HEK293T (cell line): ENCODE results near the gene MGAT5B.

Experiments used
- ARNT ChIP-seq: fragments of 450-650 bp; IDR thresholded peaks from 2 replicates; pipeline ENCODE4 v1.6.1; 2017; ENCODE audit warnings: mild to moderate bottlenecking
- BHLHE40 ChIP-seq: fragments of 450-650 bp; IDR thresholded peaks from 2 replicates; pipeline ENCODE4 v1.6.1; 2016; ENCODE audit warnings: mild to moderate bottlenecking, moderate library complexity, borderline replicate concordance
- ELF4 ChIP-seq: fragments of 450-650 bp; IDR thresholded peaks from 2 replicates; pipeline ENCODE4 v1.6.1; 2017; ENCODE audit warnings: antibody characterized with exemption
- FOXA1 ChIP-seq: fragments of 450-650 bp; IDR thresholded peaks from 2 replicates; pipeline ENCODE4 v1.6.1; 2016; ENCODE audit warnings: mild to moderate bottlenecking
- FOXK2 ChIP-seq: fragments of 450-650 bp; IDR thresholded peaks from 2 replicates; pipeline ENCODE4 v1.6.1; 2016; ENCODE audit warnings: mild to moderate bottlenecking
- FOXM1 ChIP-seq: fragments of 450-650 bp; IDR thresholded peaks from 2 replicates; pipeline ENCODE4 v1.6.1; 2017; ENCODE audit warnings: mild to moderate bottlenecking, borderline replicate concordance
- HDGF ChIP-seq: fragments of 450-650 bp; IDR thresholded peaks from 2 replicates; pipeline ENCODE4 v1.6.1; 2017; ENCODE audit warnings: antibody characterized with exemption, borderline replicate concordance
- L3MBTL2 ChIP-seq: fragments of 450-650 bp; conservative IDR thresholded peaks from 2 replicates; pipeline ENCODE4 v1.6.1; 2016; ENCODE audit warnings: mild to moderate bottlenecking
- LEF1 ChIP-seq: fragments of 450-650 bp; IDR thresholded peaks from 2 replicates; pipeline ENCODE4 v1.6.1; 2017; ENCODE audit warnings: mild to moderate bottlenecking, borderline replicate concordance
- NFRKB ChIP-seq: fragments of 450-650 bp; IDR thresholded peaks from 2 replicates; pipeline ENCODE4 v1.6.1; 2016; ENCODE audit warnings: mild to moderate bottlenecking, moderate library complexity
- SP1 ChIP-seq: fragments of 450-650 bp; IDR thresholded peaks from 2 replicates; pipeline ENCODE4 v1.6.1; 2017
- SUZ12 ChIP-seq: fragments of 450-650 bp; IDR thresholded peaks from 2 replicates; pipeline ENCODE4 v1.6.1; 2016; ENCODE audit warnings: mild to moderate bottlenecking
- TARDBP ChIP-seq: fragments of 450-650 bp; IDR thresholded peaks from 2 replicates; pipeline ENCODE4 v1.6.1; 2016
- TF ChIP-seq, protein P1 (sequence below): fragments of 450-650 bp; IDR thresholded peaks from 2 replicates; pipeline ENCODE4 v1.6.1; 2016

GRCh38 chr17:76935331-76935730, 67.1 kb downstream of the MGAT5B start:
- TF ChIP-seq HDGF (no peak), SUZ12 (no peak), FOXM1 (no peak), SP1 (no peak), FOXK2 (no peak), BHLHE40 (no peak), FOXA1 (no peak), L3MBTL2 (no peak), ELF4 (no peak), LEF1 (no peak), ARNT (no peak), NFRKB (no peak), TARDBP (no peak)
- TF ChIP-seq, protein P1, sequence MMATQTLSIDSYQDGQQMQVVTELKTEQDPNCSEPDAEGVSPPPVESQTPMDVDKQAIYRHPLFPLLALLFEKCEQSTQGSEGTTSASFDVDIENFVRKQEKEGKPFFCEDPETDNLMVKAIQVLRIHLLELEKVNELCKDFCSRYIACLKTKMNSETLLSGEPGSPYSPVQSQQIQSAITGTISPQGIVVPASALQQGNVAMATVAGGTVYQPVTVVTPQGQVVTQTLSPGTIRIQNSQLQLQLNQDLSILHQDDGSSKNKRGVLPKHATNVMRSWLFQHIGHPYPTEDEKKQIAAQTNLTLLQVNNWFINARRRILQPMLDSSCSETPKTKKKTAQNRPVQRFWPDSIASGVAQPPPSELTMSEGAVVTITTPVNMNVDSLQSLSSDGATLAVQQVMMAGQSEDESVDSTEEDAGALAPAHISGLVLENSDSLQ, result no peak
